ENCODE measurements around the gene SPECC1L.

Gene SPECC1L

DNA sequence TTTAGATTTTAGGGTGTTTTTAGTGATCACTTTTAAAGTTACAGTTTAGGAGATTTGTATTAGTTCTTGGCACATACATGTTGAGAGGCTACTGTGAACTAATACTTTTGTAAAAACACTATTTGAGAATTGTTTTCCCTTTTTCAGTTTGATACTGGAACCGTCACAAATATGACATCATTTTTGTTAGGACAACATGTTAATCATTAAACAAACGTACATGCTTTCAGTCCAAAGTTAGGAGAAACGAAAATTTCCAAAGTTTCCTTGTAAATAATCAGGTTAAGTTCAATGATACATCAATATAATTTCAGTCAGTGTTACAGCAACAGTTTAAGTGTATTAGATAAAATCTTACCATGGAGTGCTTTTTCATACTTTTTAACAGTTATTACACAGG lies 53.1 kb downstream of the SPECC1L start:
- DNase-seq: no peak

DNA sequence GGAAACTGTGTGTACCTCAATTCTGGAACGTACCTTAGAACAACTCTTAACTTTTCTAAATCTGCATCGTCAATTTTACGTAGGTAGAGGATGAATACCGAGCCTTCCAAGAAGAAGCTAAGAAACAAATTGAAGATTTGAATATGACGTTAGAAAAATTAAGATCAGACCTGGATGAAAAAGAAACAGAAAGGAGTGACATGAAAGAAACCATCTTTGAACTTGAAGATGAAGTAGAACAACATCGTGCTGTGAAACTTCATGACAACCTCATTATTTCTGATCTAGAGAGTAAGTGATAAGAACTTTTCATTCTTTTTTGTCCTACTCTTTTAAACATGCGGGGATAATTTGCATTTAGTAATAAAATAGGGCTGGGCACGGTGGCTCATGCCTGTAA lies 53.5 kb downstream of the SPECC1L start:
- no peak for DNase-seq

DNA sequence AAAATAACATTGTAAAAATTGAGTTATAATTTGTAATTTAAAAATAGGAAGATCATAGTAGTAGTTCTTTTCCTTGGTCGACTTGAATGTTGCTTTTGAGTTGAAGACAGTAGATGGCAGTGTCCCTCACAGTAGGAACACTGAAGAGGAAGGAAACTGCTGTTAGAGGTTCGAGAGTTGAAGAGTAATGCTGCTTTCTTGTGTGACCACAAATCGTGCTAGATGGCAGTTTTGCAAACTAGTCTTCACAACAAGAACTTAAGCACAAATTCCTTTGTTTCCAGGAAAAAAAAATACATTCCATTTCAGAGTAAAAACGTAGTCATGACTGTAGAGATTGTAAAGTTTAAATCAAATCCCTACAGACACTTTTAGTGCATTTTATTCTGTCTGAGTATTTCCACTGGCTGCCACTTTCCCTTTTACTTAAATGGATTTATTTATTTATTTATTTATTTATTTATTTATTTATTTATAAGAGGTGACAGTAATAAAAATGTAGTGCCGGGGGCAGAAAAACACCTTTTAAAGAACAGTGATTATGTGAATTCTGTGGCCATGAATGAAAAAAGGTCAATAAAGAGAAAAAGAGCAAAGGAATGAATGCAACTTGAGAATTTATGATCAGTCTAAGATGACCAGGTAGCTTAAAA lies 54.6 kb downstream of the SPECC1L start:
- DNase-seq: no peak

DNA sequence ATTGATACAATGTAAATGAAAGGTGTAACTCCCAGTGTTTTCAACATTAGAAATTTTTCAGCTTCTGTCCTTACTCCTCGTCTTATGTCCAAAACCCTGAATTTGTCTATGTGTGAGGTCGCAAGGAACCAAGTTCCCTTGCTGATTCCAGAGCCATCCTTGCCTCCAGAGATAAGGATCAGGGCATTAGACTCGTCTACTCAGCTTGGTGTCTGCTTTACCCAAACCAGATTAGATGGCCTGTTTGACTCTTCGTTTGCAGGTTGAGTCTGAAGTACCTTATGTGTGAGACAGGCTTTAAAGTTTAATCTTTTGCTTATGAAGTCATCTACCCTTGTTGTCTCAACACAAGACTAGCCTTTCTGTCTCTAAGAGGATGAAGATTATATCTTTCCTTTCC lies 55.6 kb downstream of the SPECC1L start:
- no peak for DNase-seq

DNA sequence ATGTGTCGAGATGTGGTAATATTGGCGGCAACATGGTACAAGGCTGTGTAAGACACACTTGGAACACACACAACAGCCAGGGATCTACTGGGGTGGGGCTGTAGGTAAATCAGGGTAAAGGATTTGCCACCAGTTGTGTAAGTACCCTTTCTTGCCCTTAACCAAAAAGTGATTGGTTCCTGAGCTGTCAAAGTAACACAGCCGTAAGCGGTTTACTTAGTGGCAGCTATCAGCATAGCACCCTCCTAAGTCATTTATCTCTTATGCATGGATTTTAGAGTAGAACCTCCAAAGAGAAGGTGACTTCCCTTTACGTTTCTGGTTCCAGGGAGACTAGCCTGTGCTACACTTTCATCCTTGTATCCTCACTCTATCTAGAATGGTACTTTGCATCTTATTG lies 57.2 kb downstream of the SPECC1L start:
- DNase-seq: no peak

DNA sequence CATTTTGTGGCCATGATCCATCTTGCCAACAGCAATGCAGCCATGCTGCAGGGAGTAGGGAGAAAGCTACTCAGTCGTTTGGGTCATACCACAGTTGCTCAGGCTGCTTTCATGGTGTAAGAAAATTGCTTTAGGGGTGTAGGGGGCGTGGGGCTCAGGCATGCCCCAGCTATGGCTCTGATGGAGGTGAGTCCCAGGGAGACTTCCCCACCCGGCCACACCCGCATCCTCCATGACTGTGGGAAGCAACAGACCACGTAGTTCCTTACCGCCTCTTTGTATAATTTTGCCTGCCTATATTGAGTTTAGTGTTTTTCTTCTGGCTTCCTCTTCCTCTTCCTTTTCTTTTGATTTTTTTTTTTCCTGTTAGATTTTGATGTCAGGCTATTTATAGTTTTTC lies 58.8 kb downstream of the SPECC1L start:
- DNase-seq: no peak

DNA sequence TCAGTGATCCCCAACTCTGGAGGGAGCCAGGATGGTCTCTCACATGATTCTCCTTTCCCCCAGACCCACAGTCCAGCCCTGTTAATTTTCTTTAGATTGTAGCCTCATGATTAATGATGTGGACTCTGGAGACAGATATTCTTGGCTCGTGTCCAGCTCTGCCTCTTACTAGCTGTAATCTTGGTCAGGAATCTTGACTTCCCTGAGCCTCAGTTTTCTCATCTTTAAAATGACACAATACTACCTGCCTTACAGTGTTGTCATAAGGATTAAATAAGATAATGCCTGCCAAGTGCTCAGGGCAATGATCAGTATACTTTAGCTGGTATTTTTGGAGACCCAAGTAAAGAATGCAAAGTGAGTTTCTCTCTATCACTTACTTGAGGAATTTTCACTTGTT lies 60.0 kb downstream of the SPECC1L start:
- DNase-seq: no peak

DNA sequence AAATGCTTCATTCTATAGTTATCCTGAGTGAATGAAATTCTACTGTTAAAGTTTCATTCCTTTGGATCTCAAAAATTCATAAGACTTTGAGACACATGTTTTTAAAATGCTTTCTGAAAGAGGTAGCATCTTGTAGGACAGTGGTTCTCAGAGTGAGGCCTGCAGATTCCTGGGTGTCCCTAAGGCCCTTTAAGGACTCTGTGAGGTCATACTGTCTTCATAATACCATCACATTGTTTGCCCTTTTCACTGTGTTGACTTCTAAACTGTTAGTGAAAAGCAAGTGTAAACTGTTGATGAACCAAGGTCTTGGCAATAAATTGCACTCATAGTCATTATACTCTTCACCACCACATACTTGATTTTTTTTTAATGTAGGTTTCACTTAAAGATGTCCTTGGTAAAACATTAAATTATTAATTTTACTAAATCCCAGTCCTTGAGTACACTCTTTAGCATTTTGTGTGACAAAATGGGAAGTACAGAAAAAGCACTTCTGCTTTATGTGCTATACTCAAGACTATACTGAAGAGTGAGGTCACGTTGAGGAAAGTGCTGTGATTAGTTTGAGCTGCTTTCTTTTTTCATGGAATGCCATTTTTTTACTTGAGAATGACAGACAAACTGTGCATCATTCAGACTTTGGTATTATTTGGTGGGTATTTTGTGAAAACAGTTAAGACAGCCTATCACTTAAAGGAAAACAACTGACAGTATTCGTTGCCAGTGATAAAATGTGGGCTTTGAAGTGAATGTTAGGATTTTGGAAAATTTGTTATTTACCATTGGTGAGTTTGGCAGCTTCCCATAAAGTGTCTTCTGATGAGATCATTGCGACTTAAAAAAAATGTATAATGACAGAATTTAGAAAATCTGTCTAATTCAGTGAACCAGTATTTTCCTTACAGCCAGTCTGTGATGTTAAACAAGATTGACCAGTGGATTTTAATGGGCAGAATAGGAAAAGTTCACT lies 61.1 kb downstream of the SPECC1L start:
- no peak for DNase-seq

DNA sequence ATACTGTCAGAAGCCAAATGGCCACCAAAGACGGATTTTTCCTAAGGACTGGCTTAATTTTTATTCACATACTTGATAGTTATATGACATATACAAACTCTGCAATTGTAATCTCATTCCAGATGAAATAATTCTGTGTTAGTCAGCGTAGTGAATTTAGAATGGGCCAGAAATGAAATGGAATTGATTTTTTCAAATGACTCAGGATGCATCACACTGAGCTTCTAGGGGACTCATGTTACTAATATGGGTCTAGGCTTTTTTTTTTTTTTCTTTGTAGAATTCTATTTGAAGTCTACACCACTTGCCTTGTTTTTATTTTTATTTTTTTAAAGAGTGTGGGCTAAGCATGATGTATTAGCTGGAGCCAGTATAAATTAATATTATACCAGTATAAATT lies 62.7 kb downstream of the SPECC1L start:
- no peak for DNase-seq

DNA sequence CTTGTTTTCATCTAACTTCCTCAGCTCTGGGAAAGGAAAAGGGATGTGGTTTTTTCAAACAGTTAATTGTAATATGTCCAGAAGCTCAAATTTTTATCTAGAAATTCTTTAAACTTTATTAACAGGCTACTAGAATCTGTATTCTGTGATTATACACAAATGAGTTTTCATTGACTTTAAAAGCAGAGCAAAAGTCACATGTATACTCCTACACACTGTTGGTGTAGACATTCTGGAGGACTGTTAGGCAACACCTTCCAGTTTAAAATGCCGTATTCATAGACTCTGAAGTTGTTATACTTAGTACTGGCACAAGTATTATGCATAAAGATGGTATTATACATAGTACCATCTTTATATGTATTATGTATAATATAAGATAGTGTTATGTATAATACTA lies 64.9 kb downstream of the SPECC1L start:
- DNase-seq: no peak

DNA sequence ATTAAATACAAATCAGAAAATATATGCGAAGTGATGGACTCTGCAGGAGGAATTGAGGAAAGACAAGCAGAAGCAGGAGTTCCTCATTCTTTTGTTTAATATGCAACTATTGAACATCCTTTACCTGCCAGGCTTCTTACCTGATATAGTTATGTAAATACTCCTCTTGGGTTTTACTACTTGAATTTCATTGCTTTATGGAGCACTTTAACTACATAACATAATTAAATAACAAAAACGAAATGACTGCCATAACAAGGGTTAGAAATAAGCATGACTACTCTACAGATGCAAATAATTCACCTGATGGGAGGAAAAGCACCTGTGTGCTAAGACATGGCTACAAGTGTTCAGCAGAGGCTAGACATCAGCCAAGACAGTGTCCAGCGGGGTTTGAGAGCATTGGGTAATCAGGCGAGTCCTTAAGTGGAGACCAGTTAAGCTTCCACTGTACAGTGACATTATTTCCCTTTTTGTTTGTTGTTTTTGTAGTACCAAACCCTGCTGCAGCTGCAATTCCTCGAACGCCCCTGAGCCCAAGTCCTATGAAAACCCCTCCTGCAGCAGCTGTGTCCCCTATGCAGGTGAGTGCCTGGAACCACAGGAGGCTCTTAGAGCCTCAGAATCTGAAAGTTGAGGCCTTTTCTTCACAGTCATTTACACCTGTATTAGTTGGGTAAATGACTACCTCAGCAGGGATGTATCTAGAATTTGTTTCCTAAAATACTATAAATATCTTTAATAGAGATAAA lies 67.4 kb downstream of the SPECC1L start:
- DNase-seq: no peak

DNA sequence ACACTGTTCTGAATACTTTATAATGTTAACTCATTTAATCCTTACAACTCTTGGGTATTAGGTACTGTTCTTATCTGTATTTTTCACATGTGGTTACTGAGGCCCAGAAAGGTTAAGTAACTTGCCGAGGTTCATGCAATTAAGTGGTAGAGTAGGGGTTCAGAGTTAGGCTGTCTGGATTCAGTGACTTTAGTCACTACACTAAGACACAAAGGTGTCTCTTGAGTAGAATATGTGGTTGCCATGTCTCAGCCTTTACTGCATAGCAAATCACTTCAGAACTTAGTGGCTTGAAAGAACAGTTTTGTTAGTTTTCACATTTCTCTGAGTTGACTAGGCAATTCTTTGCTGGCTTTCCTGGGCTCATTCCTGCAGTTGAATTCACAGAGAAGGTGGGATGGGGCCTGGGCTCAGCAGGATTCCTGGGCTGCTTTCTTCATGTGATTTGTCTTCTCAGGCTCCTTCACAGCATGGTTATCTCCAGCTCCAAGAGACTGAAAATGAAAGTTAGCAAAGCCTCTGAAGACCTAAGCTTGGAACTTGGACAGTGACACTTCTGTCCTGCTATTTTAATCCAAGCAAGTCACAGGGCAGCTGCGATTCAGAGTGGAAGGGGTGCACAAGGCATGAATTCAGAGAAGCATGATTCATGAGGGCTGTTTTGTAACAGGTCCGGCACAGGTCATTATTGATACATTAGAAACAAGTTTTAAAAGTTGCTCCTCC lies 68.3 kb downstream of the SPECC1L start:
- DNase-seq: no peak

DNA sequence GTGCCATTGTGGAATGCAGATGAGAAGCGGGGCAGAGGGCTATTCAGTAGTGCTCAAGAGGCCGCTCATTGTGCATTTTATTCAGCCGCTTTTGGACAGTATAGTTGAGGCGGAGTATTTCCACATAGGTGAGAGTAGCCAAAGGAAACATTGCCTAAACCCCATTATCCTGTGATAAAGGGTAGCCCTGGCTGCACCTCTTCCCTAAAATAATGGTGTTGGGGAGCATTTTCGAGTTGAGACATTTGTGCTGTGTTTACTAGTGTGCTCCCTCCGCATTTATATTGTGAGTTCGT lies 68.8 kb downstream of the SPECC1L start:
- no peak for DNase-seq

DNA sequence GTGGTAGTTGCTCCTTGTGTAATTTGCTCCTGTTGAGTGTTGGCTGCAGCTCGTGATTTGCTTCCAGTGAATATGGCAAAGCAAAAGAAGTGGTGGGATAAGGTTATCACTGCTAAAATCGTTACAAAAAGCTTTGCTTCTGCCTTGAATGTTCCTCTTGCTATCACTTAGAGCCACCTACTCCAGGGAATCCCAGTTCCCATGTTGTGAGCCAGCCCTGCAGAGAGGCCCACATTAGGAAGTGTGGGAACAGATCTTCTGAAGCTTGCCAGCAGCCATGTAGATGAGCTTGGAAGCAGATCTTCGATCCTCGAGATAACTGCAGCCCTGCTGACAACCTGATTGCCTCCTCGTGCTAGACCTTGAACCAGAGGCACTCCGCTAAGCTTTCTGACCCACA lies 71.0 kb downstream of the SPECC1L start:
- DNase-seq: no peak

DNA sequence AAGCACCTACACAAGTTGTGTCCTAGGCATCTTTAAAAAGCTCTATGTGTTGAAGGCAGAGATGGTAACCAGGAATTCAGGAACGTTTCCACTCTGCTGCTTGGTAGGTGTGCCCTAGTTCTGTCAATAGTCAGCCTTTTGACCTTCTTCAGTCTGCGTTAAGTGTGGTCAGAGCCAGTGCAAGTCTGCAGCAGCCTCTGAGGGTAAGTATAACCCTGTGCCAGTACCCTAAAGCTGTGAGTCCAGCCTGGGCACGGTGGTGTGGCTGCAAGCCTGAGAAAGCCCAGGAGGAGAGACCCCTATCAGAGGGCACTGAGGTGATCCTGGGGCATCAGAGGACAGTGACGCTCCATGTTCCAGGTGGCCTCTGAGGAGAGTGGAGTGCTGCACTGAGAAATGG lies 80.0 kb downstream of the SPECC1L start:
- no peak for DNase-seq

DNA sequence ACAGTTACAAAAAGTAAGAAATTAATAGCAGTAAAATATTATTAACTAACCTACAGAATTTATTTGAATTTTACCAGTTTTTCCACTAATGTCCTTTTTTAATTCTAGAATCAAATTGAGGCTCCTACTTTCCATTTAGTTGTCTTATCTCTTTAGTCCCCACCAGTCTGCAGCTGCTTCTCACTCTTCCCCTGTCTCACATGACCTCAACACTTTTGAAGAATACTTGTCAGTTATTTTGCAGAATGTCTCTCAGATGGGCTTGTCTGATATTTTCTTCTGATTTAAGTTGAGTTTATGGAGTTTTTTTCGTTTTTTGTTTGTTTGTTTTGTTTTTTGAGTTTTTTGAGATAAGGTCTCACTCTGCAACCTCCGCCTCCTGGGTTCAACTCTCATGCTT lies 82.5 kb downstream of the SPECC1L start:
- DNase-seq: no peak

DNA sequence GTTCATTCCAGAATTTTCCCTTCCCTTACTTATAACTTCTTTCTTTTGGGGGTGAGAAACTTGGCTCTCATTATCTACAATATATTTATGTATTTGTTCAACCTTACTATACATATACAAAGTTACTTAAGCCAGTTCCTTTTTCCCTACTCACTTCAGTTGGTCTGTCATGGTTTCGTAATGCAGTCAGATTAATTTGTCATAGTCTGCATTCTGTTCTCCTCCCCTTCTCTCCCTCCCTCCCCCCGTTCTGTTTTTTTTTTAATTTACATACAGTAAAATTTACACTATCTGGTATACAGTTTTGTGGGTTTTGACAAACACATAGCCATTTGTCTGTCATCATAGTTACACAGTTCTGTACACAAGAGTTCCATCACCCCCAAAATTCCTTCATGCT lies 84.9 kb downstream of the SPECC1L start:
- DNase-seq: peak; percentile 1

DNA sequence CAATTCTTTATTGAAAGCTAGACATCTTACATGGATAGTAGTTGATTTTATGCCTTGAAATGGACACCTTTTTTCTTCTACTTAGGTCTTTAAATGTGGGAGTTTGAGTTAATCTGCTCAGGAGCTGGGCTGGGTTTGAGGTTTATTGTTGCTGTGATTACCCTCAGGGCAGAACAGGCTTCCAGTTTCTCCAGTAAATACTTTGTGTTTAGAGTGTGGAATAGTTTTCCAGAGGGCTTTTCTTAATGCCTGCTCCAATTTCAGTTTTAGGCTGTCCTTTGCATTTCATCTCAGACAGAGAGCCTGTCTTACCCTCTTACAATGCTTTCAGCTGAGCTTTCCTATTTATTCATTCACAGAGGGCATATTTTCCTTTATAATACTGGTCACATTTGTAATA lies 86.9 kb downstream of the SPECC1L start:
- no peak for DNase-seq

DNA sequence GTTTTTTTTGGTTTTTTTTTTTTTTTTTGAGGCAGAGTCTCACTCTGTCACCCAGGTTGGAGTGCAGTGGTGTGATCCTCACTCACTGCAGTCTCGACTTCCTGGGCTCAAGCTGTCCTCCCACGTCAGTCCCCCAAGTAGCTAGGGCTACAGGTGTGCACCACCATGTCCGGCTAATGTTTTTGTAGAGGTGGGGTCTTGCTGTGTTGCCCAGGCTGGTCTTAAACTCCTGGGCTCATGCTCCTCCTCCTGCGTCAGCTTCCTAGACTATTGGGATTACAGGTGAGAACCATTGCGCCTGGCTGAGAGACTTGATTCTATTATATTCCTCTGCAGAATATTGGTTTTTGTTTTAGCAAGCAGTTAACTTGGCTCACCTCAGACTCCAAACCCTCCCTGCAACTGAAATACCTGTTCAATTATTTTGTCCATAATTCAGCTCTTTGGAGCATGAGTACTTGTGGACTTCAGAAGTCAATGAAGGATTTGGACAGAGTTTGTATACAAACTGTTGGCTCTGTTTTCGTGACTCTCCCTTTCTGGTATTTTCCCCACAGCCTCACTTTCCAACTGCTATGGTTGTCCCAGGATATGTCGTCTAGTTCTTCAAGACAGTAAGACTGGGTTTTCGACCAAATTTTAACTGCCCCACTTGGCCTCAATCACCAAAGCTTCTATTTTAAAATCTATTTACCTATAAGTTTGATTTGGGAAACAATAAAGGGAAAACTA lies 87.6 kb downstream of the SPECC1L start:
- DNase-seq: no peak

DNA sequence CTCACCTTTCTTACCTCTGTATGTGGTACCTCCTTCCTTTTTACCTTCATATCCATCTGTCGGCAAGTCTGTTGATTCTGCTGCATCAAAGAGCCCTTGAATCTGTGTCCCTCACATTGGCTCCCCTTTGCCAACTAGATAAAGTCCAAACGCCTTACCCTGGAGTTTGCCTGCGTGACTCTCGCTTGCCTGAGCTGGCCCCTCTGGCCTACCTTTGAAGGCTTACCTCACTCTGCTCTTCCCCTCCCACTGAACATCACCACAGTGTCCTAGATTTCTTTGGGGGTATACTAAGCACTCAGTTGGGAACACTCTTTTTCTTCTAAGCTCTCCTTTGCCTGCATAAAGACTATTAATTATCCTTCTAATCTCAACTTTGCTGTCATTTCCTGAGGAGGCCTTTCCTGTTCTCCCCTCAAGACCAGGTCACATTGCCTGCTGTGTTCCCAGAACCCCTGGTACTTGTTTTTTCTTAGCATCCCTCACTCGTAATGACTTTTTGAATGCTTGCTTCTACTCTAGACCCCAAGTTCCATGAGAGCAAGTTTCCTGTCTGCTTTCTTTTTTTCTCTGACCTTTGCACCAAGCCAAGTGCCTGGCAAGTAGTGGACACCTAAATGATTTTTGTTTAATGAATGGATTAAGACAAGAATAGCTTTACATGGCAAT lies 89.0 kb downstream of the SPECC1L start:
- no peak for DNase-seq

DNA sequence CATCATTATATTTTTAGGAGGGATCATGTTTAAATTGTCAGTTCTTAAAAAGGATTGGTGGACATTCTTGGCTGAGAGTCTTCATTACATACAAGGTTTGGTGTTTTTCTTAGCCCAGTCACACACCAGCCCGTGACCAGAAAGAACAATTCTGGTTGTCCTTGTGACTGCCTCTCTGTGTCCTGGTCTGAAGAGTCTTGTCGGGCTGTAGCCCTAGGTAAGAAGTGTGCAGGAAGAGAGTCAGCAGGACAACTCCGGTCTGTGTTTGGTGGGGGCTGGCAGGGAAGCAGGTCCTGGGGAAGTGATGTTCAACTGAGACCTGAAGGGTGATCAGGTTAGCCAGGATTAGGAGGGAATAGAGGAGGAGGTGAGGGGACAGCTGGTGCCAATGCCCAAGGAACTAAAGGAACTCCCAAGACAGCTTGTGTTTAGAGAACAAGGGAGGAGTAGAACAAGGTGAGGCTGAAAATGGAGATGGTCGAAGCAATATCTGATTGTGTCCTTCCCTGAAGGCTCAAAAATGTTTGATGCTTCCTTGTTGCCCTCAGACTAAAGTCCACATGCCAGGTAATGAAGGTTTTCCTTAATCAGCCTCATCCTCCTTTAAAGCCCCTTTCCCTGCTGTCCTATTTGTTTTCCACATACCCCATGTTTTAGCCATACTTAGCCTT lies 91.5 kb downstream of the SPECC1L start:
- no peak for DNase-seq

Measured in NCI-H226 (cell line).